K562 (cell line): ENCODE results near the gene CEP89. TPM values are rescaled to one million over a fixed set of nuclear protein-coding genes. Genes with fewer than 3 reads are reported as not detected.

Experiments
- ATAC-seq: fragments of 200-7000 bp; cut with Tn5 transposase; 3 replicates; pipeline ENCODE4 v1.9.1; 2020; ENCODE audit warnings: moderate library complexity
- BruUV-seq: library from RNA; stranded (reverse); fragments of 400-500 nt; replicated peaks from 2 replicates; lab custom pipeline; 2021; lab: Mats Ljungman, UMichigan
- CTCF ChIA-PET: fragments of 300-600 bp; formaldehyde crosslinking; extraction: SDS; loops from one replicate; lab custom pipeline; 2021; ENCODE audit warnings: low intra/inter-chr PET ratio; lab: Yijun Ruan, JAX
- POLR2A ChIA-PET: fragments of 300-600, 350-650 bp; sonication (Branson Sonifier 250); formaldehyde crosslinking; extraction: SDS; loops from one replicate; lab custom pipeline; 2021; ENCODE audit warnings: antibody characterized with exemption, inconsistent platforms; lab: Yijun Ruan, JAX
- DNase-seq, 4 experiments: peaks; one replicate each; pipeline versions ENCODE4 v3.0.0 to v3.0.0-alpha.2; 2011 to 2018; ENCODE audit warnings: low spot score in 3 of 4, mixed read lengths in 3 of 4; ENCODE audit errors: extremely low read depth in 1 of 4
- FAIRE-seq: peaks from 2 replicates; lab custom pipeline; 2011; peaks lifted over from hg19 to GRCh38; lab: Jason Lieb, UNC
- H2AFZ ChIP-seq: 2 replicates; pipeline ENCODE4 v1.6.0; 2011; ENCODE audit warnings: low read depth, low read length, control low read depth, inconsistent platforms
- H3K27ac ChIP-seq: fragments of 200-600 bp; 3 replicates; pipeline ENCODE4 v1.8.0; 2011; ENCODE audit warnings: low read depth, mild to moderate bottlenecking, control low read depth, inconsistent platforms, low read length, moderate library complexity, mixed read lengths; ENCODE audit errors: extremely low read depth
- H3K27me3 ChIP-seq, 2 experiments: fragments of 300-600 bp in 1 of 2; 2 replicates in 1 of 2; 3 replicates in 1 of 2; pipeline versions ENCODE4 v1.6.0 to v1.8.0; 2011; ENCODE audit warnings: inconsistent platforms in 2 of 2, low read length in 2 of 2, mild to moderate bottlenecking in 1 of 2, mixed read lengths in 1 of 2, moderate library complexity in 1 of 2; ENCODE audit not compliant: control insufficient read depth in 2 of 2, insufficient read depth in 2 of 2
- H3K36me3 ChIP-seq: fragments of 300-600 bp; 3 replicates; pipeline ENCODE4 v1.8.0; 2011; ENCODE audit warnings: mild to moderate bottlenecking, low read length, inconsistent platforms; ENCODE audit not compliant: control insufficient read depth, insufficient read depth
- H3K4me1 ChIP-seq, 2 experiments: fragments of 200-600 bp in 1 of 2; replicated peaks in 1 of 2; 2 replicates in 1 of 2; 3 replicates in 1 of 2; pipeline versions ENCODE4 v1.5.1 to v1.8.0; 2011; ENCODE audit warnings: inconsistent platforms in 2 of 2, low read length in 2 of 2, mild to moderate bottlenecking in 1 of 2, mixed read lengths in 1 of 2, moderate library complexity in 1 of 2; ENCODE audit not compliant: control insufficient read depth in 2 of 2, insufficient read depth in 2 of 2
- H3K4me2 ChIP-seq: 2 replicates; pipeline ENCODE4 v1.6.1; 2011; ENCODE audit warnings: low read length, control low read depth, inconsistent platforms, mixed read lengths; ENCODE audit not compliant: insufficient read depth
- H3K4me3 ChIP-seq: fragments of 200-600 bp; sonication (generic), shearing (Covaris generic); 2 replicates; pipeline ENCODE4 v1.5.1; 2016; ENCODE audit warnings: control low read depth, inconsistent platforms
- H3K79me2 ChIP-seq: fragments of 200-600 bp; 3 replicates; pipeline ENCODE4 v1.8.0; 2011; ENCODE audit warnings: low read length, inconsistent platforms; ENCODE audit not compliant: control insufficient read depth, insufficient read depth
- H3K9ac ChIP-seq, 2 experiments: 2 replicates each; pipeline versions ENCODE4 v1.6.0 to v1.6.1; 2011; ENCODE audit warnings: low read depth in 2 of 2, low read length in 2 of 2, control low read depth in 1 of 2, inconsistent platforms in 1 of 2, mild to moderate bottlenecking in 1 of 2, mixed read lengths in 1 of 2; ENCODE audit not compliant: insufficient read depth in 1 of 2
- H3K9me1 ChIP-seq: one replicate; pipeline ENCODE4 v1.6.0; 2011; ENCODE audit warnings: inconsistent platforms, mild to moderate bottlenecking, low read length, moderate library complexity; ENCODE audit not compliant: control insufficient read depth, insufficient read depth
- H3K9me3 ChIP-seq: replicated peaks from 2 replicates; pipeline ENCODE4 v1.5.1; 2011; ENCODE audit warnings: low read depth, low read length, inconsistent platforms; ENCODE audit not compliant: control insufficient read depth, insufficient read depth
- H4K20me1 ChIP-seq: replicated peaks from 2 replicates; pipeline ENCODE4 v1.6.1; 2011; ENCODE audit warnings: low read length, inconsistent platforms, mixed read lengths; ENCODE audit not compliant: control insufficient read depth, insufficient read depth
- BHLHE40 ChIP-seq: IDR thresholded peaks from 2 replicates; pipeline ENCODE4 v1.6.1; 2011; ENCODE audit warnings: low read length, improper control_type of control experiment
- CC2D1A ChIP-seq: fragments of 450-650 bp; IDR thresholded peaks from 2 replicates; pipeline ENCODE4 v1.6.1; 2017; ENCODE audit warnings: mild to moderate bottlenecking
- JUND ChIP-seq, 2 experiments: IDR thresholded peaks; 2 replicates in 1 of 2; 3 replicates in 1 of 2; pipeline ENCODE4 v1.6.1; 2011; ENCODE audit warnings: borderline replicate concordance in 2 of 2, low read depth in 2 of 2, low read length in 2 of 2, improper control_type of control experiment in 1 of 2, missing biosample characterization in 1 of 2, missing genetic modification characterization in 1 of 2, missing genetic modification reagents in 1 of 2
- KLF16 ChIP-seq: IDR thresholded peaks from 2 replicates; pipeline ENCODE4 v1.6.1; 2016; ENCODE audit warnings: antibody characterized with exemption
- NFIC ChIP-seq: fragments of 450-650 bp; IDR thresholded peaks from 2 replicates; pipeline ENCODE4 v1.6.1; 2017; ENCODE audit warnings: mild to moderate bottlenecking, inconsistent platforms
- NRF1 ChIP-seq, 2 experiments: fragments of 450-650 bp; IDR thresholded peaks in 1 of 2; conservative IDR thresholded peaks in 1 of 2; 2 replicates each; pipeline ENCODE4 v1.6.1; 2014; ENCODE audit warnings: mild to moderate bottlenecking in 2 of 2
- SMC3 ChIP-seq: conservative IDR thresholded peaks from 2 replicates; pipeline ENCODE4 v1.6.1; 2011; ENCODE audit warnings: low read depth, low read length, improper control_type of control experiment; ENCODE audit not compliant: insufficient read depth
- TEAD2 ChIP-seq: fragments of 450-650 bp; IDR thresholded peaks from 2 replicates; pipeline ENCODE4 v1.6.1; 2016; ENCODE audit warnings: missing genetic modification characterization, control low read depth, missing compliant biosample characterization
- ZNF3 ChIP-seq: fragments of 250-450 bp; sonication (Bioruptor Pico); IDR thresholded peaks from 2 replicates; pipeline ENCODE4 v1.5.0; 2021; ENCODE audit warnings: mild to moderate bottlenecking, moderate library complexity
- ZNF589 ChIP-seq: fragments of 200-800 bp; sonication (Bioruptor generic); IDR thresholded peaks from 2 replicates; pipeline ENCODE4 v1.6.1; 2016; ENCODE audit warnings: low read depth, missing genetic modification characterization, missing compliant biosample characterization
- WGBS: fragments of 100-300 bp; shearing (Covaris generic); methylation state at CpG from one replicate; pipeline ENCODE4 v1.1.6; 2016; ENCODE audit warnings: low coverage, mixed read lengths; ENCODE audit not compliant: insufficient coverage; ENCODE audit errors: missing lambda C conversion rate; 5-methylcytosine and 5-hydroxymethylcytosine counted together
- in situ Hi-C: fragments of 300-500 bp; cut with MboI; formaldehyde crosslinking; loops from 4 replicates; pipeline ENCODE4 v1.15.0; 2018; ENCODE audit warnings: inconsistent platforms, mixed read lengths
- intact Hi-C: fragments of 100-400 bp; cut with micrococcal nuclease; formaldehyde crosslinking; loops from 2 replicates; pipeline ENCODE4 v1.14.2; 2022
- polyA plus RNA-seq, 8 experiments: library from polyadenylated mRNA; depleted of rRNA in 4 of 8; stranded (reverse) in 5 of 8; unstranded in 3 of 8; fragments of >200 nt; fragmentation: Nextera tagmentation in 2 of 8; fragmentation: Illumina TruSeq in 1 of 8; extraction: Ambion mirVana in 2 of 8; extraction: Trizol in 1 of 8; gene quantifications; 2 replicates each; pipeline versions ENCODE4 v1.2.1 to v1.2.3, GENCODE V29; 2011 to 2014; ENCODE audit warnings: inconsistent platforms in 1 of 8, missing spikeins in 1 of 8
- total RNA-seq, 7 experiments: library from RNA; depleted of rRNA in 6 of 7; stranded (reverse); fragments of >200 nt in 6 of 7; fragmentation: Illumina TruSeq in 2 of 7; extraction: Trizol in 2 of 7; gene quantifications; 2 replicates each; pipeline versions ENCODE4 v1.2.1 to v1.2.3, GENCODE V29; 2011 to 2021; ENCODE audit warnings: low replicate concordance in 1 of 7
- TF ChIP-seq, protein P1 (sequence below): fragments of 450-650 bp; formaldehyde crosslinking; IDR thresholded peaks from 2 replicates; pipeline ENCODE4 v1.4.0; 2020; ENCODE audit warnings: mild to moderate bottlenecking, moderate library complexity
- TF ChIP-seq, protein P2 (sequence below), 3 experiments: IDR thresholded peaks in 2 of 3; conservative IDR thresholded peaks in 1 of 3; 2 replicates each; pipeline ENCODE4 v1.5.1; 2011 to 2012; ENCODE audit warnings: low read length in 3 of 3, mild to moderate bottlenecking in 3 of 3, control low read depth in 2 of 3, improper control_type of control experiment in 1 of 3, inconsistent platforms in 1 of 3, low read depth in 1 of 3, mixed read lengths in 1 of 3, moderate library complexity in 1 of 3; ENCODE audit not compliant: insufficient read depth in 2 of 3
- TF ChIP-seq, protein P3 (sequence below): sonication (generic); formaldehyde crosslinking; IDR thresholded peaks from 2 replicates; pipeline ENCODE4 v1.8.0; 2022; ENCODE audit warnings: mild to moderate bottlenecking, missing genetic modification reagents

Gene CEP89
- total and polyA plus RNA-seq, 9 of the 15 experiments (the other 6 are each of a cell fraction or from before 2014, with no cell fraction given), result 5.5 to 15.0 (median 7.2) TPM

DNA sequence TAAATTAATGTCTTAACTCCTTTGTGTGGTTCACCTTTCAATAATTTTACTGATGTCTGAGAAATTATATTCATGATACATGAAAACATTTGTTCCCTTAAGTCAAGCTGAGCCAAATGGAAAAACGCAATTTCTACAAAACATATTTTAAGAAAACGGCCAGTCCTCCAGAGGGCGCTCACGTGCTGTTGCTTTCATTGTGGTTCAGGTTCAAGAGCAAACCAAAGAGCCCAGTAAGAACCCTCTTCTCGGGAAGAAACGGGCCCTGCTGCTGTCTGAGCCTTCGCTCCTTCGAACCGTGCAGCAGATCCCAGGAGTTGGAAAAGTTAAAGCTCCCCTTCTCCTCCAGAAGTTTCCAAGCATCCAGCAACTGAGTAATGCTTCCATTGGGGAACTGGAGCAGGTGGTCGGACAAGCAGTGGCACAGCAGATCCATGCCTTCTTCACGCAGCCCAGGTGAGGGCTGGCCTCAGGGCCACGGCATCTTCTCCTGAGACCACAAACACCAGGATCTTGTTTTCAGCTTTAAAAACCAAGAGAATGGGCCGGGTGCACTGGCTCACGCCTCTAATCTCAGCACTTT lies 4.6 kb upstream of the CEP89 start:
- in situ Hi-C loops, result no loop called here
- Histone ChIP-seq H3K4me3 (no peak overlapping the region), H4K20me1 (no peaks in the 10 kb centered on the region), H3K27ac (no peak overlapping the region), H3K27me3 (no peaks in the 10 kb centered on the region), H3K79me2 (peaks cover 1% of the 10 kb centered on the region; the same call in 2 of the 3 replicates), H3K9me3 (no peaks in the 10 kb centered on the region), H2AFZ (no peak overlapping the region), H3K4me2 (no peak overlapping the region), H3K9ac (no peak overlapping the region), H3K4me1 (peaks cover 0 to 4% of the 10 kb centered on the region in 2 experiments; a peak in 2 of 5 replicates), H3K36me3 (peaks cover 12% of the 10 kb centered on the region; the same call in 1 of the 3 replicates), H3K9me1 (no peaks in the 10 kb centered on the region)
- FAIRE-seq (peak; percentile 60), DNase-seq (peak; percentile 52 to 81 (median 56)), ATAC-seq (no peak)
- ChIA-PET POLR2A (interaction anchor here (0.6 to 1.7 kb wide), 4 partner anchors 10 to 302 kb away, joined by 3 to 7 read pairs (median 4); no protein-coding TSS in a partner anchor), CTCF (interaction anchor here (0.6 to 2.8 kb wide), 6 partner anchors 75 to 430 kb away, joined by 3 to 27 read pairs (median 4); no protein-coding TSS in a partner anchor)
- no TSS peak for BruUV-seq
- intact Hi-C loops, result loop anchor here (1.0 to 10.0 kb wide), 4 partner anchors 143 to 398 kb away; partner anchors contain the start of genes CEBPG and NUDT19
- WGBS, result 23% methylated on average over 14 of the region's 14 CpGs
- no peak for TF ChIP-seq NRF1 (conservative IDR thresholded peaks at IDR 0.05 in 1 of 2, IDR thresholded peaks at IDR 0.05 in 1 of 2)
- TF ChIP-seq, protein P1, sequence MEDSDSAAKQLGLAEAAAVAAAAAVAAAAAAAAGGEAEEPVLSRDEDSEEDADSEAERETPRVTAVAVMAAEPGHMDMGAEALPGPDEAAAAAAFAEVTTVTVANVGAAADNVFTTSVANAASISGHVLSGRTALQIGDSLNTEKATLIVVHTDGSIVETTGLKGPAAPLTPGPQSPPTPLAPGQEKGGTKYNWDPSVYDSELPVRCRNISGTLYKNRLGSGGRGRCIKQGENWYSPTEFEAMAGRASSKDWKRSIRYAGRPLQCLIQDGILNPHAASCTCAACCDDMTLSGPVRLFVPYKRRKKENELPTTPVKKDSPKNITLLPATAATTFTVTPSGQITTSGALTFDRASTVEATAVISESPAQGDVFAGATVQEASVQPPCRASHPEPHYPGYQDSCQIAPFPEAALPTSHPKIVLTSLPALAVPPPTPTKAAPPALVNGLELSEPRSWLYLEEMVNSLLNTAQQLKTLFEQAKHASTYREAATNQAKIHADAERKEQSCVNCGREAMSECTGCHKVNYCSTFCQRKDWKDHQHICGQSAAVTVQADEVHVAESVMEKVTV, result peak; percentile 55; the same call in 1 of the 2 replicates
- no peak for TF ChIP-seq NFIC
- 0 out of 2 replicates have a peak, but pooled peaks have one; percentile 12 for TF ChIP-seq KLF16
- TF ChIP-seq TEAD2 (tag), result no peak
- no peak for TF ChIP-seq ZNF589 (CRISPR knock-in tag)
- peak; percentile 74 for TF ChIP-seq SMC3
- TF ChIP-seq, protein P2, sequence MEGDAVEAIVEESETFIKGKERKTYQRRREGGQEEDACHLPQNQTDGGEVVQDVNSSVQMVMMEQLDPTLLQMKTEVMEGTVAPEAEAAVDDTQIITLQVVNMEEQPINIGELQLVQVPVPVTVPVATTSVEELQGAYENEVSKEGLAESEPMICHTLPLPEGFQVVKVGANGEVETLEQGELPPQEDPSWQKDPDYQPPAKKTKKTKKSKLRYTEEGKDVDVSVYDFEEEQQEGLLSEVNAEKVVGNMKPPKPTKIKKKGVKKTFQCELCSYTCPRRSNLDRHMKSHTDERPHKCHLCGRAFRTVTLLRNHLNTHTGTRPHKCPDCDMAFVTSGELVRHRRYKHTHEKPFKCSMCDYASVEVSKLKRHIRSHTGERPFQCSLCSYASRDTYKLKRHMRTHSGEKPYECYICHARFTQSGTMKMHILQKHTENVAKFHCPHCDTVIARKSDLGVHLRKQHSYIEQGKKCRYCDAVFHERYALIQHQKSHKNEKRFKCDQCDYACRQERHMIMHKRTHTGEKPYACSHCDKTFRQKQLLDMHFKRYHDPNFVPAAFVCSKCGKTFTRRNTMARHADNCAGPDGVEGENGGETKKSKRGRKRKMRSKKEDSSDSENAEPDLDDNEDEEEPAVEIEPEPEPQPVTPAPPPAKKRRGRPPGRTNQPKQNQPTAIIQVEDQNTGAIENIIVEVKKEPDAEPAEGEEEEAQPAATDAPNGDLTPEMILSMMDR (IDR thresholded peaks at IDR 0.05 in 2 of 3, conservative IDR thresholded peaks at IDR 0.05 in 1 of 3; ENCODE audit: insufficient read depth in 2 of 3, low read depth in 1 of 3, low read length in 3 of 3), result peak; percentile 77 to 90 (median 86)
- TF ChIP-seq, protein P3, sequence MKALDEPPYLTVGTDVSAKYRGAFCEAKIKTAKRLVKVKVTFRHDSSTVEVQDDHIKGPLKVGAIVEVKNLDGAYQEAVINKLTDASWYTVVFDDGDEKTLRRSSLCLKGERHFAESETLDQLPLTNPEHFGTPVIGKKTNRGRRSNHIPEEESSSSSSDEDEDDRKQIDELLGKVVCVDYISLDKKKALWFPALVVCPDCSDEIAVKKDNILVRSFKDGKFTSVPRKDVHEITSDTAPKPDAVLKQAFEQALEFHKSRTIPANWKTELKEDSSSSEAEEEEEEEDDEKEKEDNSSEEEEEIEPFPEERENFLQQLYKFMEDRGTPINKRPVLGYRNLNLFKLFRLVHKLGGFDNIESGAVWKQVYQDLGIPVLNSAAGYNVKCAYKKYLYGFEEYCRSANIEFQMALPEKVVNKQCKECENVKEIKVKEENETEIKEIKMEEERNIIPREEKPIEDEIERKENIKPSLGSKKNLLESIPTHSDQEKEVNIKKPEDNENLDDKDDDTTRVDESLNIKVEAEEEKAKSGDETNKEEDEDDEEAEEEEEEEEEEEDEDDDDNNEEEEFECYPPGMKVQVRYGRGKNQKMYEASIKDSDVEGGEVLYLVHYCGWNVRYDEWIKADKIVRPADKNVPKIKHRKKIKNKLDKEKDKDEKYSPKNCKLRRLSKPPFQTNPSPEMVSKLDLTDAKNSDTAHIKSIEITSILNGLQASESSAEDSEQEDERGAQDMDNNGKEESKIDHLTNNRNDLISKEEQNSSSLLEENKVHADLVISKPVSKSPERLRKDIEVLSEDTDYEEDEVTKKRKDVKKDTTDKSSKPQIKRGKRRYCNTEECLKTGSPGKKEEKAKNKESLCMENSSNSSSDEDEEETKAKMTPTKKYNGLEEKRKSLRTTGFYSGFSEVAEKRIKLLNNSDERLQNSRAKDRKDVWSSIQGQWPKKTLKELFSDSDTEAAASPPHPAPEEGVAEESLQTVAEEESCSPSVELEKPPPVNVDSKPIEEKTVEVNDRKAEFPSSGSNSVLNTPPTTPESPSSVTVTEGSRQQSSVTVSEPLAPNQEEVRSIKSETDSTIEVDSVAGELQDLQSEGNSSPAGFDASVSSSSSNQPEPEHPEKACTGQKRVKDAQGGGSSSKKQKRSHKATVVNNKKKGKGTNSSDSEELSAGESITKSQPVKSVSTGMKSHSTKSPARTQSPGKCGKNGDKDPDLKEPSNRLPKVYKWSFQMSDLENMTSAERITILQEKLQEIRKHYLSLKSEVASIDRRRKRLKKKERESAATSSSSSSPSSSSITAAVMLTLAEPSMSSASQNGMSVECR (CRISPR knock-in tag), result no peak
- no peak for TF ChIP-seq ZNF3 (CRISPR knock-in tag)
- peak; percentile 13; the same call in 1 of the 2 replicates for TF ChIP-seq CC2D1A
- TF ChIP-seq JUND (IDR thresholded peaks at IDR 0.05; ENCODE audit: borderline replicate concordance, low read depth, low read length), result 0 out of 2 replicates have a peak, but pooled peaks have one; percentile 35
- no peak for TF ChIP-seq JUND (tag; IDR thresholded peaks at IDR 0.05; ENCODE audit: borderline replicate concordance, low read depth, low read length)
- peak; percentile 22; the same call in 1 of the 2 replicates for TF ChIP-seq BHLHE40
